Loucy (cell line): ENCODE measurements around the gene ACOT2.
"Not testable (repeated sequence)": the region's sequence is repeated elsewhere in the genome, so short reads cannot be mapped to it uniquely, and the experiment has no call there.

Experiments used
- CTCF ChIP-seq: fragments of 200-600 bp; sonication (generic); conservative IDR thresholded peaks from 2 replicates; pipeline ENCODE4 v1.5.1; 2014; ENCODE audit warnings: mild to moderate bottlenecking, antibody characterized with exemption, low read length
- EZH2phosphoT487 ChIP-seq: fragments of 200-600 bp; IDR thresholded peaks from 2 replicates; pipeline ENCODE4 v1.6.1; 2018; ENCODE audit warnings: antibody characterized with exemption, mild to moderate bottlenecking, moderate library complexity, borderline replicate concordance

- TF ChIP-seq CTCF, EZH2phosphoT487: not testable (repeated sequence)
Observed at GRCh38 chr14:73568886-73569184, 178 bp upstream of the ACOT2 start.
